HG02981 (cell line): ENCODE data around the gene DNASE2B.
"Not testable (repeated sequence)": the region's sequence is repeated elsewhere in the genome, so short reads cannot be mapped to it uniquely, and the experiment has no call there.

Experiments
- ATAC-seq: cut with Tn5 transposase; IDR thresholded peaks from one replicate; pipeline ENCODE4 v1.9.1; 2021; ENCODE audit warnings: mild to moderate bottlenecking, moderate library complexity; ENCODE audit not compliant: unreplicated experiment

Gene DNASE2B

GRCh38 chr1:84442747-84443646 is 44.7 kb downstream of the DNASE2B start:
- not testable (repeated sequence) for ATAC-seq

GRCh38 chr1:84448704-84449103 is 50.4 kb downstream of the DNASE2B start:
- ATAC-seq = not testable (repeated sequence)

GRCh38 chr1:84450910-84451309 is 52.6 kb downstream of the DNASE2B start:
- no peak for ATAC-seq

DNA sequence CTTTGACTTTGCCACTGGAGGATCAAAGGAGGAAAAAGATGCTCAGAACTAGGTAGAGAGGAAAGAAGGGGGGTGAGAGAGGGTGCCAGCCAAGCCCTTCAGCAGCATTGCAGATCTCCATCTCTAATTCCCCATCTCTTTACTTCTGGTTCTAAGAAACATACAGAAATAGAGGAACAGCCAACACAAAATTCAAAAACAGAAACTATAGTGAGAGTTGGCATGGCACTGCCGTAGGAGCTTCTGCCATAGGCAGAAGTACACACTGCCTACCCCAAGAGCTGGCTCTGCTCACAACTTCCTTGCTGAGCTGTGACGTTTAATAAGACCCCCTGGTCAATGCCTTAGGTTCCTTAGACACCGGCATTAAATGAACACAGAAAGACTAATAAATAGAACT is 54.2 kb downstream of the DNASE2B start:
- ATAC-seq = no peak

GRCh38 chr1:84462118-84462517 is 63.8 kb downstream of the DNASE2B start:
- no peak for ATAC-seq
